Neural progenitor cell (in vitro differentiated cells): Measurements from ENCODE around the gene TBC1D2. TPM values are rescaled to one million over a fixed set of nuclear protein-coding genes. Genes with fewer than 3 reads are reported as not detected.

Source experiments
- DNase-seq: peaks from one replicate; pipeline ENCODE4 v3.0.0-alpha.2; 2016; ENCODE audit warnings: low spot score
- H2AFZ ChIP-seq: fragments of 200-600 bp; sonication (generic); replicated peaks from 2 replicates; pipeline ENCODE4 v1.6.1; 2016; ENCODE audit warnings: antibody characterized with exemption
- H3F3A ChIP-seq: fragments of 200-600 bp; sonication (generic); 2 replicates; pipeline ENCODE4 v1.6.1; 2016; ENCODE audit warnings: antibody characterized with exemption, low read depth
- H3K27ac ChIP-seq: fragments of 200-600 bp; sonication (generic); 2 replicates; pipeline ENCODE4 v1.5.1; 2016; ENCODE audit warnings: mild to moderate bottlenecking
- H3K27me3 ChIP-seq: fragments of 200-600 bp; sonication (generic); 2 replicates; pipeline ENCODE4 v1.6.1; 2016; ENCODE audit warnings: mild to moderate bottlenecking, moderate library complexity
- H3K36me3 ChIP-seq: fragments of 200-600 bp; sonication (generic); 2 replicates; pipeline ENCODE4 v1.5.1; 2016
- H3K4me1 ChIP-seq: fragments of 200-600 bp; sonication (generic); 2 replicates; pipeline ENCODE4 v1.6.1; 2016; ENCODE audit warnings: mixed run types
- H3K4me2 ChIP-seq: fragments of 200-600 bp; sonication (generic); 2 replicates; pipeline ENCODE4 v1.6.1; 2016
- H3K4me3 ChIP-seq: fragments of 200-600 bp; sonication (generic); 2 replicates; pipeline ENCODE4 v1.5.1; 2016
- H3K79me2 ChIP-seq: fragments of 200-600 bp; sonication (generic); 2 replicates; pipeline ENCODE4 v1.6.1; 2016; ENCODE audit warnings: low read depth
- H3K9ac ChIP-seq: fragments of 200-600 bp; sonication (generic); 2 replicates; pipeline ENCODE4 v1.6.1; 2016
- H3K9me3 ChIP-seq: fragments of 200-600 bp; sonication (generic); 2 replicates; pipeline ENCODE4 v1.5.1; 2016; ENCODE audit warnings: low read depth
- H4K20me1 ChIP-seq: fragments of 200-600 bp; sonication (generic); 2 replicates; pipeline ENCODE4 v1.6.1; 2016; ENCODE audit warnings: low read depth
- H3K27ac Mint-ChIP-seq: 3 replicates; pipeline ENCODE4 v1.8.0; 2021; ENCODE audit warnings: mixed read lengths
- H3K27me3 Mint-ChIP-seq: 2 replicates; pipeline ENCODE4 v1.8.0; 2022; ENCODE audit warnings: low read depth, mild to moderate bottlenecking, inconsistent platforms, moderate library complexity, mixed read lengths; ENCODE audit not compliant: insufficient read depth
- H3K36me3 Mint-ChIP-seq: 3 replicates; pipeline ENCODE4 v1.8.0; 2021; ENCODE audit warnings: mixed read lengths
- H3K4me1 Mint-ChIP-seq: 3 replicates; pipeline ENCODE4 v1.8.0; 2021; ENCODE audit warnings: mixed read lengths
- H3K4me3 Mint-ChIP-seq: 3 replicates; pipeline ENCODE4 v1.8.0; 2021; ENCODE audit warnings: mild to moderate bottlenecking, moderate library complexity, mixed read lengths
- H3K9me3 Mint-ChIP-seq: 3 replicates; pipeline ENCODE4 v1.8.0; 2020; ENCODE audit warnings: mixed read lengths
- CTCF ChIP-seq: fragments of 200-600 bp; sonication (generic); IDR thresholded peaks from 2 replicates; pipeline ENCODE4 v1.5.1; 2017; ENCODE audit warnings: antibody characterized with exemption, mild to moderate bottlenecking
- EZH2 ChIP-seq: fragments of 200-600 bp; sonication (generic); IDR thresholded peaks from 2 replicates; pipeline ENCODE4 v1.6.1; 2017; ENCODE audit warnings: antibody characterized with exemption, mild to moderate bottlenecking, moderate library complexity
- EZH2phosphoT487 ChIP-seq: fragments of 200-600 bp; sonication (generic); IDR thresholded peaks from 2 replicates; pipeline ENCODE4 v1.6.1; 2017; ENCODE audit warnings: antibody characterized with exemption
- total RNA-seq: library from RNA; depleted of rRNA; stranded (reverse); fragments of >200 nt; gene quantifications from 2 replicates; pipeline ENCODE4 v1.2.3, GENCODE V29; 2015; ENCODE audit warnings: low replicate concordance

Gene TBC1D2
- total RNA-seq, 1 donor from 2014 or later: 0.41 TPM

- Histone ChIP-seq H3K9me3 (no peaks in the 10 kb centered on the region), H3K4me2 (no peak overlapping the region), H3K27ac (no peak overlapping the region), H3K4me3 (no peak overlapping the region), H4K20me1 (no peaks in the 10 kb centered on the region), H3K27me3 (no peaks in the 10 kb centered on the region), H2AFZ (no peak overlapping the region), H3K4me1 (no peaks in the 10 kb centered on the region), H3K79me2 (no peaks in the 10 kb centered on the region), H3K36me3 (no peaks in the 10 kb centered on the region), H3F3A (no peaks in the 10 kb centered on the region), H3K9ac (no peak overlapping the region)
- H3K36me3 Mint-ChIP-seq: no peaks in the 10 kb centered on the region
- no peak overlapping the region for H3K27ac Mint-ChIP-seq
- no peak overlapping the region for H3K4me3 Mint-ChIP-seq
- no peak for DNase-seq
- H3K4me1 Mint-ChIP-seq: peaks cover 9% of the 10 kb centered on the region
- no peaks in the 10 kb centered on the region for H3K9me3 Mint-ChIP-seq
- H3K27me3 Mint-ChIP-seq: peaks cover 5% of the 10 kb centered on the region
- TF ChIP-seq EZH2: no peak
- no peak for TF ChIP-seq EZH2phosphoT487
- TF ChIP-seq CTCF: no peak
These were observed 22.5 kb downstream of the TBC1D2 start for GRCh38 chr9:98232926-98233325.

GRCh38 chr9:98231770-98232478 lies 23.5 kb downstream of the TBC1D2 start:
- TF ChIP-seq EZH2 (no peak), EZH2phosphoT487 (no peak), CTCF (no peak)
- H3K9me3 Mint-ChIP-seq: no peaks in the 10 kb centered on the region
- H3K36me3 Mint-ChIP-seq: no peaks in the 10 kb centered on the region
- Histone ChIP-seq H4K20me1 (no peaks in the 10 kb centered on the region), H2AFZ (no peak overlapping the region), H3K9ac (no peak overlapping the region), H3K27me3 (no peaks in the 10 kb centered on the region), H3K9me3 (no peaks in the 10 kb centered on the region), H3K4me1 (no peaks in the 10 kb centered on the region), H3K27ac (no peak overlapping the region), H3K4me3 (no peak overlapping the region), H3K79me2 (no peaks in the 10 kb centered on the region), H3K36me3 (no peaks in the 10 kb centered on the region), H3K4me2 (no peak overlapping the region), H3F3A (no peaks in the 10 kb centered on the region)
- H3K27ac Mint-ChIP-seq: no peak overlapping the region
- peaks cover 5% of the 10 kb centered on the region for H3K27me3 Mint-ChIP-seq
- H3K4me3 Mint-ChIP-seq: no peak overlapping the region
- DNase-seq: no peak
- H3K4me1 Mint-ChIP-seq: peaks cover 15% of the 10 kb centered on the region

GRCh38 chr9:98230789-98231188 lies 24.7 kb downstream of the TBC1D2 start:
- H3K79me2 ChIP-seq: no peaks in the 10 kb centered on the region

More at GRCh38 chr9:98230789-98231188, 24.7 kb downstream of the TBC1D2 start:
- Mint-ChIP-seq H3K4me3 (no peak overlapping the region), H3K9me3 (no peaks in the 10 kb centered on the region), H3K36me3 (no peaks in the 10 kb centered on the region), H3K27me3 (peaks cover 5% of the 10 kb centered on the region), H3K4me1 (peaks cover 16% of the 10 kb centered on the region), H3K27ac (no peak overlapping the region)
- Histone ChIP-seq H3K27me3 (no peaks in the 10 kb centered on the region), H3K4me3 (no peak overlapping the region), H3K9me3 (no peaks in the 10 kb centered on the region), H3K4me2 (no peak overlapping the region), H3K27ac (no peak overlapping the region), H3K4me1 (no peaks in the 10 kb centered on the region), H3F3A (no peaks in the 10 kb centered on the region), H3K36me3 (no peaks in the 10 kb centered on the region), H4K20me1 (no peaks in the 10 kb centered on the region), H2AFZ (no peak overlapping the region), H3K9ac (no peak overlapping the region)
- TF ChIP-seq EZH2 (no peak), EZH2phosphoT487 (no peak), CTCF (no peak)
- no peak for DNase-seq
